ENCODE measurements around the gene ACTR3C. TPM values are rescaled to one million over a fixed set of nuclear protein-coding genes. Genes with fewer than 3 reads are reported as not detected.

The ACTR3C gene
- total and polyA plus RNA-seq, 2 of the 13 experiments (the other 11 are each of a cell fraction or from before 2014, with no cell fraction given) = 3.8 to 7.5 TPM

DNA sequence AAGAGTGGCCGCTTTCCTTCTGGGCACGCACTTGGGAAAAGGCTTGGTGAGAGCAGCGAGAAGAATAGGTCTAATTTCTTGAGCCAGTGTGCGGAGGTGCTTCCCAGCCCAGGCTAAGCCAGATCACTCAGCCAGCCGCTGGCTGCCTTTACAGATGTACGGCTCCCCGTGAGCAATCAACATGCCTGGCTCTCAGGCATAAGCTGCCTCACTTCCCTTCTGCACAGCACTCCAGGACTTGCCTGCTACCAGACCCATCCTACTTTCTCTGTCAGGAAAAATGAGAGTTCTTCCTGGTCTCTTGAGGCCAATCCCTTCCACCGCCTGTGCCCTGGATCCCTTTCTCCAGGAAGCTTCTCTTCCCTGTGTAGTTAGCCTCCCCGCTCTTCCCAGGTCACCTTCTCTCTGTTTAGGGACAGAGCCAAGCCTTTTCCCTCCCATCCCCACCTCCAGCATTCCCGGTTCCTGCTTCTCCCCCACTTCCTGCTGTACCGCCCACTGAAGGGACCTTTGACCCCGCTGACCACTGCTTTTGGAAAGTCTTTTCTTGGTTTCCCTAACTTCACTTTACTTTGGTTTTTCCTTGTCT lies 1.1 kb upstream of the ACTR3C start (continued):
- TF ChIP-seq ZNF138 (CRISPR knock-in tag; IDR thresholded peaks at IDR 0.05; ENCODE audit: low read depth) = no peak
- no peak for TF ChIP-seq ZNF616 (CRISPR knock-in tag; IDR thresholded peaks at IDR 0.05; ENCODE audit: low read depth)
- no peak for TF ChIP-seq ZNF34 (CRISPR knock-in tag; IDR thresholded peaks at IDR 0.05; ENCODE audit: borderline replicate concordance)
- no peak for TF ChIP-seq YEATS4 (CRISPR knock-in tag; IDR thresholded peaks at IDR 0.05; ENCODE audit: borderline replicate concordance)
- TF ChIP-seq HNF4A (CRISPR knock-in tag; IDR thresholded peaks at IDR 0.05) = peak; percentile 62
- no peak for TF ChIP-seq ATF7-NPFF (CRISPR knock-in tag; IDR thresholded peaks at IDR 0.05; ENCODE audit: low read depth)
- no peak for TF ChIP-seq NCOA5 (CRISPR knock-in tag; IDR thresholded peaks at IDR 0.05)
- no peak for TF ChIP-seq RNF2 (conservative IDR thresholded peaks at IDR 0.05; ENCODE audit: low read depth)
- TF ChIP-seq, protein P1, sequence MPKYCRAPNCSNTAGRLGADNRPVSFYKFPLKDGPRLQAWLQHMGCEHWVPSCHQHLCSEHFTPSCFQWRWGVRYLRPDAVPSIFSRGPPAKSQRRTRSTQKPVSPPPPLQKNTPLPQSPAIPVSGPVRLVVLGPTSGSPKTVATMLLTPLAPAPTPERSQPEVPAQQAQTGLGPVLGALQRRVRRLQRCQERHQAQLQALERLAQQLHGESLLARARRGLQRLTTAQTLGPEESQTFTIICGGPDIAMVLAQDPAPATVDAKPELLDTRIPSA (CRISPR knock-in tag; IDR thresholded peaks at IDR 0.05; ENCODE audit: borderline replicate concordance) = no peak
- TF ChIP-seq, protein P2, sequence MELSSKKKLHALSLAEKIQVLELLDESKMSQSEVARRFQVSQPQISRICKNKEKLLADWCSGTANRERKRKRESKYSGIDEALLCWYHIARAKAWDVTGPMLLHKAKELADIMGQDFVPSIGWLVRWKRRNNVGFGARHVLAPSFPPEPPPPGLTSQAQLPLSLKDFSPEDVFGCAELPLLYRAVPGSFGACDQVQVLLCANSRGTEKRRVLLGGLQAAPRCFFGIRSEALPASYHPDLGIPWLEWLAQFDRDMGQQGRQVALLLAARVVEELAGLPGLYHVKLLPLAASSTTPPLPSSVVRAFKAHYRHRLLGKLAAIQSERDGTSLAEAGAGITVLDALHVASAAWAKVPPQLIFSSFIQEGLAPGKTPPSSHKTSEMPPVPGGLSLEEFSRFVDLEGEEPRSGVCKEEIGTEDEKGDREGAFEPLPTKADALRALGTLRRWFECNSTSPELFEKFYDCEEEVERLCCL (CRISPR knock-in tag; IDR thresholded peaks at IDR 0.05; ENCODE audit: borderline replicate concordance) = no peak
- no peak for TF ChIP-seq KDM4B (CRISPR knock-in tag; IDR thresholded peaks at IDR 0.05)
- no peak for TF ChIP-seq MED1 (CRISPR knock-in tag; IDR thresholded peaks at IDR 0.05)
- TF ChIP-seq NBN (conservative IDR thresholded peaks at IDR 0.05) = no peak
- TF ChIP-seq ZFYVE20 (CRISPR knock-in tag; IDR thresholded peaks at IDR 0.05; ENCODE audit: borderline replicate concordance, low read depth) = no peak
- no peak for TF ChIP-seq ZNF766 (CRISPR knock-in tag; IDR thresholded peaks at IDR 0.05; ENCODE audit: borderline replicate concordance)
- TF ChIP-seq, protein P3, sequence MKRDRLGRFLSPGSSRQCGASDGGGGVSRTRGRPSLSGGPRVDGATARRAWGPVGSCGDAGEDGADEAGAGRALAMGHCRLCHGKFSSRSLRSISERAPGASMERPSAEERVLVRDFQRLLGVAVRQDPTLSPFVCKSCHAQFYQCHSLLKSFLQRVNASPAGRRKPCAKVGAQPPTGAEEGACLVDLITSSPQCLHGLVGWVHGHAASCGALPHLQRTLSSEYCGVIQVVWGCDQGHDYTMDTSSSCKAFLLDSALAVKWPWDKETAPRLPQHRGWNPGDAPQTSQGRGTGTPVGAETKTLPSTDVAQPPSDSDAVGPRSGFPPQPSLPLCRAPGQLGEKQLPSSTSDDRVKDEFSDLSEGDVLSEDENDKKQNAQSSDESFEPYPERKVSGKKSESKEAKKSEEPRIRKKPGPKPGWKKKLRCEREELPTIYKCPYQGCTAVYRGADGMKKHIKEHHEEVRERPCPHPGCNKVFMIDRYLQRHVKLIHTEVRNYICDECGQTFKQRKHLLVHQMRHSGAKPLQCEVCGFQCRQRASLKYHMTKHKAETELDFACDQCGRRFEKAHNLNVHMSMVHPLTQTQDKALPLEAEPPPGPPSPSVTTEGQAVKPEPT (CRISPR knock-in tag; IDR thresholded peaks at IDR 0.05; ENCODE audit: low read depth) = no peak
- TF ChIP-seq NFKB2 (CRISPR knock-in tag; IDR thresholded peaks at IDR 0.05; ENCODE audit: borderline replicate concordance) = peak; percentile 2; the same call in 1 of the 2 replicates
- TF ChIP-seq SKI (IDR thresholded peaks at IDR 0.05; ENCODE audit: partially characterized antibody) = no peak
- TF ChIP-seq ZNF777 (CRISPR knock-in tag; IDR thresholded peaks at IDR 0.05) = no peak
- TF ChIP-seq TP53 (CRISPR knock-in tag; conservative IDR thresholded peaks at IDR 0.05) = no peak
- TF ChIP-seq, protein P4, sequence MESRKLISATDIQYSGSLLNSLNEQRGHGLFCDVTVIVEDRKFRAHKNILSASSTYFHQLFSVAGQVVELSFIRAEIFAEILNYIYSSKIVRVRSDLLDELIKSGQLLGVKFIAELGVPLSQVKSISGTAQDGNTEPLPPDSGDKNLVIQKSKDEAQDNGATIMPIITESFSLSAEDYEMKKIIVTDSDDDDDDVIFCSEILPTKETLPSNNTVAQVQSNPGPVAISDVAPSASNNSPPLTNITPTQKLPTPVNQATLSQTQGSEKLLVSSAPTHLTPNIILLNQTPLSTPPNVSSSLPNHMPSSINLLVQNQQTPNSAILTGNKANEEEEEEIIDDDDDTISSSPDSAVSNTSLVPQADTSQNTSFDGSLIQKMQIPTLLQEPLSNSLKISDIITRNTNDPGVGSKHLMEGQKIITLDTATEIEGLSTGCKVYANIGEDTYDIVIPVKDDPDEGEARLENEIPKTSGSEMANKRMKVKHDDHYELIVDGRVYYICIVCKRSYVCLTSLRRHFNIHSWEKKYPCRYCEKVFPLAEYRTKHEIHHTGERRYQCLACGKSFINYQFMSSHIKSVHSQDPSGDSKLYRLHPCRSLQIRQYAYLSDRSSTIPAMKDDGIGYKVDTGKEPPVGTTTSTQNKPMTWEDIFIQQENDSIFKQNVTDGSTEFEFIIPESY (CRISPR knock-in tag; IDR thresholded peaks at IDR 0.05) = no peak
- no peak for TF ChIP-seq ZNF180 (CRISPR knock-in tag; IDR thresholded peaks at IDR 0.05; ENCODE audit: borderline replicate concordance, low read depth)
- no peak for TF ChIP-seq ZNF776 (CRISPR knock-in tag; IDR thresholded peaks at IDR 0.05)
- TF ChIP-seq, protein P5, sequence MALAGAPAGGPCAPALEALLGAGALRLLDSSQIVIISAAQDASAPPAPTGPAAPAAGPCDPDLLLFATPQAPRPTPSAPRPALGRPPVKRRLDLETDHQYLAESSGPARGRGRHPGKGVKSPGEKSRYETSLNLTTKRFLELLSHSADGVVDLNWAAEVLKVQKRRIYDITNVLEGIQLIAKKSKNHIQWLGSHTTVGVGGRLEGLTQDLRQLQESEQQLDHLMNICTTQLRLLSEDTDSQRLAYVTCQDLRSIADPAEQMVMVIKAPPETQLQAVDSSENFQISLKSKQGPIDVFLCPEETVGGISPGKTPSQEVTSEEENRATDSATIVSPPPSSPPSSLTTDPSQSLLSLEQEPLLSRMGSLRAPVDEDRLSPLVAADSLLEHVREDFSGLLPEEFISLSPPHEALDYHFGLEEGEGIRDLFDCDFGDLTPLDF (CRISPR knock-in tag; IDR thresholded peaks at IDR 0.05) = no peak
- peak; percentile 25; the same call in 1 of the 2 replicates for TF ChIP-seq IRF2 (CRISPR knock-in tag; IDR thresholded peaks at IDR 0.05)

Measured in HepG2 (cell line).